Measurements from ENCODE around the gene NR0B2. TPM values are rescaled to one million over a fixed set of nuclear protein-coding genes. Genes with fewer than 3 reads are reported as not detected.

The NR0B2 gene
- total RNA-seq, 1 donor from 2014 or later = not detected

DNA sequence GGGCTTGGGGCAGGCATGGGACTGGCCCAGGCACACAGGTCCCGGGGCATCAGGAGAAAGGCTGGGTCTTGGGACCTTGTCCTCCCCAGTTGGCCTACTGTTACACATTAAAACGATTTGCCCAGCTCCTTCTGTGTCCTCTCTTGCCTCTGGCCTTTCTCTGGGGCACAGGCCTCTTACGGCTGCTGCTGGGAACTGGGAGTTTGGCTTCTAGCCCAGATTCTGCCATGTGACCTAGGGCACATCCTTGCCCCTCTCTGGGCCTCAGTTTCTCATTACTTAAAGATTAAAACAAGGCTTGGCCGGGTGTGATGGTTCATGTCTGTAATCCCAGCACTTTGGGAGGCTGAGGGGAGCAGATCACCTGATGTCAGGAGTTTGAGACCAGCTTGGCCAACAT is 32.5 kb upstream of the NR0B2 start:
- H3K27me3 ChIP-seq = no peaks in the 10 kb centered on the region
- no peak overlapping the region for H3K4me3 ChIP-seq
- no peak for DNase-seq (ENCODE audit: extremely low spot score in 2 of 2)
- no peaks in the 10 kb centered on the region for H3K9me3 ChIP-seq
- intact Hi-C loops (cut with DNase I) = no loop called here
- H3K36me3 ChIP-seq = peaks cover 0 to 59% of the 10 kb centered on the region in 2 donors
- H3K4me1 ChIP-seq = peaks cover 7% of the 10 kb centered on the region
- no peak overlapping the region for H3K27ac ChIP-seq
- TF ChIP-seq POLR2A (IDR thresholded peaks at IDR 0.05) (no peak), CTCF (IDR thresholded peaks at IDR 0.05) (no peak)

GRCh38 chr1:26945728-26946127 is 32.0 kb upstream of the NR0B2 start:
- Histone ChIP-seq H3K4me3 (no peak overlapping the region), H3K27me3 (no peaks in the 10 kb centered on the region), H3K9me3 (no peaks in the 10 kb centered on the region), H3K4me1 (peaks cover 7% of the 10 kb centered on the region), H3K36me3 (peaks cover 0 to 59% of the 10 kb centered on the region in 2 donors), H3K27ac (no peak overlapping the region)
- intact Hi-C loops (cut with DNase I) = no loop called here
- no peak for DNase-seq (ENCODE audit: extremely low spot score in 2 of 2)
- TF ChIP-seq CTCF (IDR thresholded peaks at IDR 0.05) = no peak
- TF ChIP-seq POLR2AphosphoS5 (IDR thresholded peaks at IDR 0.05; ENCODE audit: insufficient read depth in 1 of 2, low read depth in 1 of 2) = no peak
- TF ChIP-seq POLR2A (IDR thresholded peaks at IDR 0.05) = no peak

GRCh38 chr1:26945138-26945537 is 31.4 kb upstream of the NR0B2 start:
- no peaks in the 10 kb centered on the region for H3K27me3 ChIP-seq
- intact Hi-C loops (cut with DNase I) = no loop called here
- no peak overlapping the region for H3K27ac ChIP-seq
- no peaks in the 10 kb centered on the region for H3K9me3 ChIP-seq
- H3K4me3 ChIP-seq = no peak overlapping the region
- TF ChIP-seq CTCF (IDR thresholded peaks at IDR 0.05) (no peak), POLR2A (IDR thresholded peaks at IDR 0.05) (no peak), POLR2AphosphoS5 (IDR thresholded peaks at IDR 0.05; ENCODE audit: insufficient read depth in 1 of 2, low read depth in 1 of 2) (no peak)
- peaks cover 0 to 59% of the 10 kb centered on the region in 2 donors for H3K36me3 ChIP-seq
- H3K4me1 ChIP-seq = peaks cover 5% of the 10 kb centered on the region
- DNase-seq (ENCODE audit: extremely low spot score in 2 of 2) = no peak

GRCh38 chr1:26942656-26943055 is 28.9 kb upstream of the NR0B2 start:
- H3K27ac ChIP-seq = no peak overlapping the region
- no peaks in the 10 kb centered on the region for H3K9me3 ChIP-seq
- H3K27me3 ChIP-seq = no peaks in the 10 kb centered on the region
- peaks cover 0 to 59% of the 10 kb centered on the region in 2 donors for H3K36me3 ChIP-seq
- no peak for TF ChIP-seq CTCF (IDR thresholded peaks at IDR 0.05)
- TF ChIP-seq POLR2A (IDR thresholded peaks at IDR 0.05) = no peak
- no peak for TF ChIP-seq POLR2AphosphoS5 (IDR thresholded peaks at IDR 0.05; ENCODE audit: insufficient read depth in 1 of 2, low read depth in 1 of 2)
- no peak overlapping the region for H3K4me3 ChIP-seq
- no peak for DNase-seq (ENCODE audit: extremely low spot score in 2 of 2)
- no peaks in the 10 kb centered on the region for H3K4me1 ChIP-seq
- intact Hi-C loops (cut with DNase I) = no loop called here

- Histone ChIP-seq H3K36me3 (peaks cover 0 to 60% of the 10 kb centered on the region in 2 donors), H3K27ac (no peak overlapping the region), H3K9me3 (no peaks in the 10 kb centered on the region), H3K4me3 (no peak overlapping the region), H3K4me1 (no peaks in the 10 kb centered on the region), H3K27me3 (no peaks in the 10 kb centered on the region)
- DNase-seq (ENCODE audit: extremely low spot score in 2 of 2) = no peak
- intact Hi-C loops (cut with DNase I) = no loop called here
- no peak for TF ChIP-seq POLR2A (IDR thresholded peaks at IDR 0.05)
- TF ChIP-seq CTCF (IDR thresholded peaks at IDR 0.05) = no peak
- TF ChIP-seq POLR2AphosphoS5 (IDR thresholded peaks at IDR 0.05; ENCODE audit: insufficient read depth in 1 of 2, low read depth in 1 of 2) = no peak
Measured at GRCh38 chr1:26941311-26941710, 27.5 kb upstream of the NR0B2 start.

Data from vagina (tissue), 2 donors.